Left cardiac atrium (tissue), 4 donors: ENCODE measurements around the gene HGF. TPM values are rescaled to one million over a fixed set of nuclear protein-coding genes. Genes with fewer than 3 reads are reported as not detected.

ENCODE experiments used
- ATAC-seq, 2 donors: fragments of 200-7000 bp; cut with Tn5 transposase; one replicate each; pipeline ENCODE4 v1.9.1; 2020; ENCODE audit warnings: mild to moderate bottlenecking in 2 of 2, moderate library complexity in 2 of 2
- DNase-seq: peaks from one replicate; pipeline ENCODE4 v3.0.0-alpha.2; 2020
- intact Hi-C, 2 donors: fragments of 100-400 bp; cut with DNase I; formaldehyde crosslinking; loops; one replicate each; pipeline versions ENCODE4 v1.14.1 to v1.15.1; 2022 to 2023
- total RNA-seq, 2 donors: library from RNA; stranded (reverse); fragmentation: NEBNext Ultra II Directional; extraction: Animal tissue kit (Norgen Biotek cat#: 25700); gene quantifications; one replicate each; pipeline ENCODE4 v1.2.1, GENCODE V29; 2021
- donor health status: DM: no; HTN: yes; CAD: no.
- donor health status: DM: no; HTN: yes; CAD: no; lungs with severe emphysema.
- donor health status: DM: yes; HTN: yes; CAD: no.
- donor health status: Dilated cardiomyopathy.

Gene HGF
- total RNA-seq, 2 donors from 2014 or later: 5.6 to 6.0 TPM

DNA sequence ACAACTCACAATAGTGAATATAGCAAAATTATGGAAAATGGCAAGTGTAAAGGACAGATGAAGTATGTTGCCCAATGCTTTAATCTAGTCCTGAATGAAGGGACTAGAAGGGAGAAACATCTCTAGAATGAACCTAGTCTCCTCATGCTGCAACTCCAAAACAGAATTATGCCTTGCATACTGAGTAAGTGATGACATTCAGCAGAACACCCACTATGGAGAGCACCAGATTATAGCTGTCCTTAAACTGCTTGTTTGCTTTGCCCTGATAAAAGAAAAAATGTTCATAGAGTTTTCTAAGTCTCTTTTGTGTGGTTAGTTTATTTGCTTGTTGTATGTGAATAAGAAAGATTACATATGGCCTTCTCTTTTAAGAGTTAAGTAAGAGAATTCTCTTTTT, 7.8 kb upstream of the HGF start:
- DNase-seq (no peak), ATAC-seq (no peak)
- intact Hi-C loops: no loop called here

- DNase-seq: no peak
- ATAC-seq: no peak
- intact Hi-C loops: no loop called here
Observed at GRCh38 chr7:81776948-81777630, 7.2 kb upstream of the HGF start.

GRCh38 chr7:81776161-81776560, 6.3 kb upstream of the HGF start:
- intact Hi-C loops: no loop called here

GRCh38 chr7:81775560-81775959, 5.7 kb upstream of the HGF start:
- intact Hi-C loops: no loop called here
- no peak for DNase-seq
- no peak for ATAC-seq

More at GRCh38 chr7:81776161-81776560, 6.3 kb upstream of the HGF start:
- no peak for DNase-seq
- ATAC-seq: no peak

DNA sequence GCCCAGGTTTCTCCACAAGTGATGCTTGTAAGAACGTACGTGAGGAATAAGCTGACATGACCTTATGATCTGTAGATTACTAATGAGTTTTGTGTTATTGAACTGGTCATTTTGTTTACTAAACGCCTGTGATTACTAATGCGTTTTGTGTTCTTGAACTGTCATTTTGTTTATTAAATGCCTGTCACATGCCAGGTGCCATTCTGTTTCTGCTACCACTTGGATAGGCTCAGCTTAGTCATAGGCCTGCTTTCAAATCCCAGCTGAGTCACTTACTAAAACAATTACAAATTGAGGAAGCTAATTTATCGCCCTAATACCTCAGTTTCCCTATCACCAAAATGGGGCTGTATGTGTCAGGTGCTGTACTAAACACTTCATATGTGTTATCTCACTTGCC, 4.7 kb upstream of the HGF start:
- no peak for ATAC-seq
- no peak for DNase-seq
- intact Hi-C loops: no loop called here

DNA sequence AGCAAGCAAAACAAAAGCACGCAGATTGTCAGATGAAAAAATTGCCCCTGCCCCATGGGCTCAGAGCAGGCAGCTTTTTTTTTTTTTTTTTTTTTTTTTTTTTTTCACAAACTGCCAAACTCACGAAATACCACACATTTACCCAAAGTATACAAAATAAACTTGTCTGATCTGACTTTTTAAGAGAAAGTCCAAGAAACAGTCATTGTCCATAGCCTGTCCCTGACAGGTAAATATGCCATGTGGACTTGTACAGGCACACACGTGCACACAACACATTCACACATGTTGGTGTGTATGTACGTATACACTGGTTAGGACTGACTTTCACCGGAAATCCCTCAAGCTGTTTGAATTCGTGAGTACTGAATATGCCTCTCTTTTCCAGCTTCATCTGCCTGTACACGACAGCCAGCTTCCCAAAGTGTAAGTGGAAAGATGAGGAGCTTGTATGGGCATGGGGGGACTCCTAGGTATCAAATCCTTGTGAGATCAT, 929 bp upstream of the HGF start:
- DNase-seq (no peak), ATAC-seq (no peak)
- intact Hi-C loops: no loop called here

DNA sequence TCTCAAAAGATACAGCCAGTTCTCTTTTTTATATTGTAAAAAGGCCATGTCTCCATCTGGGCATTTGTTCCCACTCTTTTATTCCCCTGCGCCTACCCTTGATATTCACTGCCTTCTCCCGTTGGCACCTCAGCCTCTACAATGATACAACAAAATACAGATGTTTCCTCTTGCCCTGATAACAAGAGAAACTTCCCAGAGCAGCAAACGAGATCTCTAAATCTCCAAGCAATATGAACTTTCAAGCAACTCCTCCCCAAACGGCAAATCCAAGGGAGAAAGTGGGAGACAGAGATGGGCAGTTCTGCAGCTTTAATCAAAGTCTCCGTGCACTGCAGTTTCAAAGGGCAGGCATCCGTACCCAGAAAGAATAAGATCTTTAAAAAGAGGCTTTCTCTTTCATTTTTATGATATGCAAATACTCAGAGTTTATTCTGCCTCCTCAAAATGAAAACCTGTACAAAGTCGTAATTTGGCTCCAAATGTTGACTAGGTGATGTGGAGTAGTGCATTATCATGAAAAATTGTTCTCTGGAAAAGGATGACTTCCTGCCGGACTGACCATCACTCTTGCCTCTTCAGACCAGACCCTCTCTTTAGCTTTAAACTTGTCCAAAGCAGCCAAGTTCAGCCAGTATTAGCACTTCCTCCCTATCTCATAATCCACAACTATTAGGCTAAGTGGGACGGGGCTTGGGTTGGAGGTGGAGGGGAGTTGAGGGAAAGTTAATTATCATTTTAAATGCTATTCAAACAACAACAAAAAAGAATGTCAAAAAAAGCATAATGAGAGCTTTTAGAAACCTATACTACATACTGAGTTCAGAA, 682 bp downstream of the HGF start:
- peak; percentile 27 to 47 for ATAC-seq
- intact Hi-C loops: no loop called here
- no peak for DNase-seq

DNA sequence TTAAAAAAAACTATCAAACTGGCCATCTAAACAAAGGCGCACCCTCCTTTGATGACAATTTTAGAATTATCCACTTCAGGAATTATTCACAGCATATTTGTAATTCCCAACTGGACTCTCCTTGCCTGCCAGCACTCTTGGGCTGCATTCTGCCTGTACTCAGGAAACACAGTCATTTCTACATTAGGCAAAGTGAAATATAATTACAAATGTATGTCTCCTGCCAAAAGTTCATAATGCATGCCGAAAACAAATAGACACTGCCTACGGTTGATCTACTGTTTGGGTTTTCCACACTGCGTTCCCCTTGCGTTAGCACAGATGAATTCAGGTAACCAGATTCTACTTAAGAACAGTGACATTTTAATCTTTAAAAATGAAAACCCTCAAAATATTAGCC, 1.9 kb downstream of the HGF start:
- DNase-seq (no peak), ATAC-seq (no peak)
- intact Hi-C loops: no loop called here

GRCh38 chr7:81761821-81762220, 8.0 kb downstream of the HGF start:
- no peak for ATAC-seq
- intact Hi-C loops: no loop called here
- no peak for DNase-seq

DNA sequence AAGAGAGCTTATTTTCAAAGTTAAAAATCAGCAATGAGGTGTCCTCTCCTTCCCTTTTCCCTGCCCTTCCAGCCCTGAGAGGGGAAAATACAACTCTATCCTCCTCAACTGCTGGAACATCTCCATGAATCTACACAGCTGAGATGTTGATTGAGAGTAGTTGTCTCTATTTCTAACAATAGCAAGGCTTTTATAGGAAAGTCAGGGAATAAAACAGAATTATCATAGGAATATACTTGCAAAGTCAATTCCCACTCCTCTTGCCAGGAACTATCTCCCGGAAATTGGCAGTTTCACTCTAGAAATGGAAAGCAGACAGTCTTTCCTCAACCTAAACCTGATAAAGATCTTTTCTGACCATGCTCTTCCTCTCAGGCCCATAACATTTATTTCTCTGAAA, 8.8 kb downstream of the HGF start:
- intact Hi-C loops: no loop called here
- no peak for ATAC-seq
- no peak for DNase-seq

DNA sequence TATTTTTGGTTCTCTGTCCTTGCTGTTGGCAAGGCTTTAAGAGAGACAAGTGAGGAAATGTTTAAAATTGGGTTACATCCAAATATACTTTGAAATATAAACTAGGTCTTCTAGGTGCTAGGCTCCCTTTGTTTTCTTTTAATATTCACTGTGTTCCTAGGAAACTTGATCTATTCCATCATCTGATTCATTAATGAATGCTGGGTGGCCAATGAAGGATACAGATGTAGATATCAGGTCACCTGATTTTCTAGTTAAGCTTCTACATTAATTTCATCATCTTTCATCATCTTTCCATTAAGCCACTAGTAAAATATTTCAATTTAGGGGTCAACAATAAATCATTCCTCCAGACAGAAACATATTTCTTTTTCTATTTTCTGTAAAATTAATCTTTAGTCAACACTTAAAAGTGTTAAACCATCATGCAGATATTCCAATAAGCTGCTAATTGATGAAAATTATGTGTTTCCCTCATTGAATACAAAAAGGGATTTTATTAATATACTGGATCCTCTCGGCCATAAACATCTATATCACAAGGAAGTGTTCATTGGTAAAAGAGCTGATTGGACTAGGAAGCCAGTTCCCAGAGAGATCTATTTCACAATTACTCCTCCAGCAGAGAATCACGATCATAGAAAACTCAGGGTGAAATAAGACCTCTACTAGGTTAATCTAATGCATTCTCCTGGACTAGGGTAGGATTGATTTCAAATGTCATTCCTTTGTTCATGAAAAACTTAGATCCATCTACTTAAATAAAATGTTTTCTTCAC, 14.7 kb downstream of the HGF start:
- intact Hi-C loops: no loop called here
- no peak for DNase-seq
- ATAC-seq: no peak

DNA sequence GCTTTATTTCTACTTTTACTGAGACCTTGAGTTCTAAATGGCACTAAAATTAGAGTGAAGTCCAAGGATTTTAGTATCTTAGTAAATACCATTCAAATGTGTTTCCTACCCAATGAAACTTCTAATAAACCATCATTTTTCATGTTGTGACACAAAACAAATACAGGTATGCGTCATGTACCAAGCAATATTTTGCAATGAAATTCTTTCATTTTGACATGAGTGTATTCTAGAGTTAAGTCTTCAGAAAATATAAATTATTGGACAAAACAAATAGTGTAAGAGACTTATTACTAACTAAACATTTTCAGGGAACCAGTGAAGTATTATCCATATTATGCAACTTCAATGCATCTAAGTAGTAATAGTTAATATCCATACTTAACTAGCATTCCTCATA, 16.5 kb downstream of the HGF start:
- intact Hi-C loops: no loop called here
- ATAC-seq (no peak), DNase-seq (no peak)

DNA sequence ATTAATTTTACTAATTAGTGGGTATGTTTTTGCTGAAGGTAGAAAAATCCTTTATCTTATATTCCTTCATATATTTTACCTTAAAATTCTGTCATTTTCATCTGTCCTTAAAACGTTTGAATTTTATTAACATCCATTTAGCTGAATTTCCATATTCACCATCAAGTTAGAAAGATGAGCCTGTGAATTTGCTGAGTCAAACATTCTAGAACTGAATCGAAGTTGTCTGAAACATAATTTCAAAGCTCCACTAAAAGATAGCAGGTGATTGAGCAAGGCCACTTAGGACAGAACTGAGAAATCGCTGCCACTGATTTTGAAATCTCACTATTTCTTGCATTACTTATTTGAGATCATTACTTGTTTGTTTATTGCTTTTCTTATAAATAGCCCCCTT, 17.5 kb downstream of the HGF start:
- no peak for DNase-seq
- no peak for ATAC-seq
- intact Hi-C loops: no loop called here

- intact Hi-C loops: no loop called here
Observed at GRCh38 chr7:81751619-81752317, 18.1 kb downstream of the HGF start.

GRCh38 chr7:81745637-81746036, 24.2 kb downstream of the HGF start:
- ATAC-seq (no peak), DNase-seq (no peak)
- intact Hi-C loops: no loop called here

More at GRCh38 chr7:81751619-81752317, 18.1 kb downstream of the HGF start:
- ATAC-seq: no peak
- no peak for DNase-seq

DNA sequence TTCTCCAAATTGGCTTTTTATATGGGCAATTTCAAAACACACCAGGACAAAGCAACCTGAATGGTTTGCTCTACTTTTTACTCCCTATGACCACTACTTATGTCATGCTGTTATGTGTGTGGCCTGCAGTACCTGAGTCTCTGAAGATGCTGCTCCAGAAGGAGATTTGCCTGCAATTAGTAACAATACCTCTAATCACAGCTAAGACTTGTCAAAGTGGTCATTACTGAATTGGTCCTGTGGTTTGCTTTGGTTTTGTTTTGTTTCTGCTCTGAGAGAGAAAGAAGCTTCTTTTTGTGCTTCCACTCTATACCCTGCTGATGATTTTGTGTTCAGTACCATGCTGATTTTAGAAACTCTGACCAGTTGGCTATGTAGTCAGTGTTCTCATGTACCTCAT, 25.5 kb downstream of the HGF start:
- intact Hi-C loops: no loop called here
- ATAC-seq (no peak), DNase-seq (no peak)

DNA sequence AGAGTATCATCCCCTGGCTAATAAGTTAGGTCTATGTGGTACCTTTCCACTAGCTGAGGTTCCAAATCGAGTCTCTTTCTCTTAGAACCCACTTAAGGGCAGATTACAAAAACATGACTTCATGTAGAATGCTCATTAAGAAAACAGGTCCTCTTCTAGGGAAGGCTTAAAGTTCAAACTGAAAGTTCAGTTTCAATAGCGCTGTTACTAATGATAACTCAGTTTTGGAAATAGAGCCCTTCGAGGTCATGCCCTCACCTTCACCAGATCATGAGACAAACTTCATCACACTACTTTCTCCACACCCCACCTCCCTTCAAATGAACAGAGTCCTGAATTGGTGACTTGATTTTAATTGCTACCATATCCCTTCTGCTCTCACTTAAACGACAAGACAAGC, 26.2 kb downstream of the HGF start:
- no peak for DNase-seq
- ATAC-seq: no peak

DNA sequence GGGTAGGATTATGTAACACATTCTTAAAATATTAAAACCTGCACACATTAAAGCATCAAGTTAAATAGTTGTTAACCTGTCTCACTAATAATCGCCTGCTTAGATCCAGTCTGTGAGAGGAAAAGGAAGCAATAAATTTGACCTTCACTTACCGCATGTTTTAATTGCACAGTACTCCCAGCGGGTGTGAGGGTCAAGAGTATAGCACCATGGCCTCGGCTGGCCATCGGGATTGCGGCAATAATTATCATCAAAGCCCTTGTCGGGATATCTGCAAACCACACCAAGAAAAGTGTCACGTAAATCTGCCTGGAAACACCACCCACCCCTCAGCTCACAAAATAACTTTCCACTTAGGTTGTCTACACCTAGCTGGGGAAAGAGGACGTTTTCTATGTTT, 26.6 kb downstream of the HGF start:
- intact Hi-C loops: no loop called here
- ATAC-seq (no peak), DNase-seq (no peak)

More for the DNA sequence above, 26.2 kb downstream of the HGF start:
- intact Hi-C loops: no loop called here

DNA sequence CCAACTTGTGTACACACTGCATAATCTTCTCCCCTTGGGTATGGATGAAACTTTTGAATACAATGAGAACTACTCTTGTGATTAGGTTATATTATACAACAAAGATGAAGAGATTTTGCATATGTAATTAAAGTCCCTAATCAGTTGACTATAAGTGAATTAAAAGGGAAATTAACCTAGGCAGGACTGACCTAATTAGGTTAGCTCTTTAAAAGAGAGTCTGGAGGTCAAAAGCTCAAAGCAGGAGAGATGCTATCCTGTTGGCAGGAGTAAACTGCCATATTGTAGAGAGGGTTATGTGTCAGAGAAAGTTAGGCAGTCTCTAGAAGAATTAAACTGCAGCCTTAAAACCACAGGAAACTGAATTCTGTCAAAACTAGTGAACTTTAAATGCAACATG, 29.4 kb downstream of the HGF start:
- no peak for ATAC-seq
- no peak for DNase-seq
- intact Hi-C loops: no loop called here
